ENCODE measurements around the gene TAAR1.

- no peak for TF ChIP-seq CTCF (IDR thresholded peaks at IDR 0.05; ENCODE audit: low read length)
- TF ChIP-seq EZH2 (optimal IDR thresholded peaks at IDR 0.05; ENCODE audit: low read depth, low read length), result no peak
- TF ChIP-seq EZH2phosphoT487 (IDR thresholded peaks at IDR 0.05; ENCODE audit: low read length), result no peak
These were observed 36.8 kb upstream of the TAAR1 start for GRCh38 chr6:132695773-132696172.

Data from MM.1S (cell line).